ENCODE results near the gene CYP8B1.

Gene CYP8B1

GRCh38 chr3:42877881-42878280 is 2.2 kb upstream of the CYP8B1 start:
- no peaks in the 10 kb centered on the region for H3K36me3 ChIP-seq (ENCODE audit: insufficient read depth)
- no peaks in the 10 kb centered on the region for H3K79me2 ChIP-seq (ENCODE audit: insufficient read depth, low read depth)
- peaks cover 4% of the 10 kb centered on the region for H3K4me1 ChIP-seq (ENCODE audit: low read depth, poor library complexity, severe bottlenecking)
- no peak overlapping the region for H2AFZ ChIP-seq (ENCODE audit: low read depth)
- no peak overlapping the region for H3K4me2 ChIP-seq
- H3K4me3 ChIP-seq (IDR thresholded peaks at IDR 0.05; ENCODE audit: insufficient read depth, low read depth, low read length): no peak overlapping the region
- H3K27me3 ChIP-seq (ENCODE audit: insufficient read depth, low read depth): no peaks in the 10 kb centered on the region
- H3K9ac ChIP-seq: no peak overlapping the region
- no peak overlapping the region for H3K27ac ChIP-seq
- no peaks in the 10 kb centered on the region for H4K20me1 ChIP-seq (ENCODE audit: insufficient read depth)
- no peak for TF ChIP-seq CTCF (conservative IDR thresholded peaks at IDR 0.05; ENCODE audit: low read depth, low read length)

GRCh38 chr3:42876940-42877720 is 1.5 kb upstream of the CYP8B1 start:
- Histone ChIP-seq H3K4me1 (ENCODE audit: low read depth, poor library complexity, severe bottlenecking) (peaks cover 4% of the 10 kb centered on the region), H3K27ac (no peak overlapping the region), H4K20me1 (ENCODE audit: insufficient read depth) (no peaks in the 10 kb centered on the region), H3K4me3 (IDR thresholded peaks at IDR 0.05; ENCODE audit: insufficient read depth, low read depth, low read length) (no peak overlapping the region), H3K79me2 (ENCODE audit: insufficient read depth, low read depth) (no peaks in the 10 kb centered on the region), H3K9ac (no peak overlapping the region), H2AFZ (ENCODE audit: low read depth) (no peak overlapping the region), H3K4me2 (no peak overlapping the region), H3K36me3 (ENCODE audit: insufficient read depth) (no peaks in the 10 kb centered on the region), H3K27me3 (ENCODE audit: insufficient read depth, low read depth) (no peaks in the 10 kb centered on the region)
- TF ChIP-seq CTCF (conservative IDR thresholded peaks at IDR 0.05; ENCODE audit: low read depth, low read length): no peak

DNA sequence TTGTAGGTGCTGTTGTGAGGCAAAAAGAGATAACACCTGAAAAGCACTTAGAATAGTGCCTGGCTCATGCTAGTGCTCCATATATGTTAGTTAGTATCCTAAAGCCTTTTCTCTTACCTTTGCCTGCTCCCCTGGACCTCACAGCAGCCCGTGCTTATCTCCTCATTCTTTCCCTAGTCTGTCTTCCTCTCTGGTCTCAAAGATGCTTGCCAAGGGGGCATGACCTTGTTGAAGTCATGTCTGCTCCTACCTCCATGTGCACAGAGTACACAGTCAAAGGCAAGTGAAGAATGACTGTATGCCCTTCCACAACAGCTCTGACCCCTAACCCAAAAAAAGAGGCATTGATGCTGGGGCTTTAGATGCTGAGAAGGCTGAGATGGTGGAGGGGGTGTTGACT is 722 bp upstream of the CYP8B1 start:
- H4K20me1 ChIP-seq (ENCODE audit: insufficient read depth): no peaks in the 10 kb centered on the region
- H3K27ac ChIP-seq: no peak overlapping the region
- no peaks in the 10 kb centered on the region for H3K27me3 ChIP-seq (ENCODE audit: insufficient read depth, low read depth)
- no peak overlapping the region for H3K4me3 ChIP-seq (IDR thresholded peaks at IDR 0.05; ENCODE audit: insufficient read depth, low read depth, low read length)
- H3K4me1 ChIP-seq (ENCODE audit: low read depth, poor library complexity, severe bottlenecking): peaks cover 2% of the 10 kb centered on the region
- no peaks in the 10 kb centered on the region for H3K79me2 ChIP-seq (ENCODE audit: insufficient read depth, low read depth)
- TF ChIP-seq CTCF (conservative IDR thresholded peaks at IDR 0.05; ENCODE audit: low read depth, low read length): no peak
- no peak overlapping the region for H3K4me2 ChIP-seq
- H3K9ac ChIP-seq: no peak overlapping the region
- H3K36me3 ChIP-seq (ENCODE audit: insufficient read depth): no peaks in the 10 kb centered on the region
- no peak overlapping the region for H2AFZ ChIP-seq (ENCODE audit: low read depth)

DNA sequence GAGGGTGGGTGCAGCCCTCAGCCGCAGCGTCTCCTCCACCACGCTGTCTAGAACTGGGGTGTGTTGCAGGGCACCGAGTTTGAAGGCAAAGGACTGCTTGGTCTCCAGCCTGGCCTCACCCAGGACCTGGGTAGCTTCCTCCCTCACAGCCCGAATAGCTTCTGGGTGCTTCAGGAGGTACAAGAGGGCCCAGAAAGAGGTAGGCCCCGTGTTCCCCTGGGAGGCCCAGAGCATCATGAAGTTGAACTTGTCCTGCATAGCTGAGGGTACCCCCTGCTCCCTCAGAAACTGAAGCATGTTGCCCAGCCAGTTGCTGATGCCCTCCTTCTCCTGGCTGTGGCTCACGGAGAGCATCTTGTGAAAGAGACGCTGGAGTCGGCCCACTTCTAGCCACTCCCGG is 930 bp downstream of the CYP8B1 start:
- Histone ChIP-seq H4K20me1 (ENCODE audit: insufficient read depth) (no peaks in the 10 kb centered on the region), H2AFZ (ENCODE audit: low read depth) (no peak overlapping the region), H3K4me1 (ENCODE audit: low read depth, poor library complexity, severe bottlenecking) (no peaks in the 10 kb centered on the region), H3K4me3 (IDR thresholded peaks at IDR 0.05; ENCODE audit: insufficient read depth, low read depth, low read length) (no peak overlapping the region), H3K36me3 (ENCODE audit: insufficient read depth) (no peaks in the 10 kb centered on the region), H3K79me2 (ENCODE audit: insufficient read depth, low read depth) (no peaks in the 10 kb centered on the region), H3K4me2 (no peak overlapping the region), H3K27me3 (ENCODE audit: insufficient read depth, low read depth) (no peaks in the 10 kb centered on the region), H3K27ac (no peak overlapping the region), H3K9ac (no peak overlapping the region)
- no peak for TF ChIP-seq CTCF (conservative IDR thresholded peaks at IDR 0.05; ENCODE audit: low read depth, low read length)
